Natural killer cell (primary cell): Measurements from ENCODE around the gene ENSA. TPM values are rescaled to one million over a fixed set of nuclear protein-coding genes. Genes with fewer than 3 reads are reported as not detected.

Source experiments
- ATAC-seq, 3 donors: fragments of 150-1000 bp in 2 of 3; fragments of 200-7000 bp in 1 of 3; cut with Tn5 transposase; 1 replicate in 1 of 3; 2 replicates in 2 of 3; pipeline ENCODE4 v1.10.0; 2021; ENCODE audit warnings: mild to moderate bottlenecking in 2 of 3, moderate library complexity in 2 of 3
- DNase-seq, 2 donors: peaks; one replicate each; pipeline versions ENCODE4 v3.0.0 to v3.0.0-alpha.2; 2013 to 2021; ENCODE audit warnings: mixed read lengths in 1 of 2
- H3K27ac ChIP-seq: one replicate; pipeline ENCODE4 v1.5.1; 2013; ENCODE audit warnings: mild to moderate bottlenecking, low read length
- H3K27me3 ChIP-seq: one replicate; pipeline ENCODE4 v1.6.1; 2013; ENCODE audit warnings: low read length; ENCODE audit not compliant: control insufficient read depth, insufficient read depth
- H3K36me3 ChIP-seq: one replicate; pipeline ENCODE4 v1.6.1; 2013; ENCODE audit warnings: low read length; ENCODE audit not compliant: control insufficient read depth, insufficient read depth
- H3K4me1 ChIP-seq: one replicate; pipeline ENCODE4 v1.6.1; 2013; ENCODE audit warnings: low read length; ENCODE audit not compliant: control insufficient read depth, insufficient read depth
- H3K4me3 ChIP-seq: one replicate; pipeline ENCODE4 v1.5.1; 2013; ENCODE audit warnings: low read length
- H3K9me3 ChIP-seq: one replicate; pipeline ENCODE4 v1.6.1; 2013; ENCODE audit warnings: low read length; ENCODE audit not compliant: control insufficient read depth, insufficient read depth
- H3K27ac Mint-ChIP-seq, 2 donors: one replicate each; pipeline ENCODE4 v1.8.0; 2022; ENCODE audit warnings: mild to moderate bottlenecking in 2 of 2, mixed read lengths in 2 of 2, moderate library complexity in 1 of 2
- H3K27me3 Mint-ChIP-seq, 2 donors: one replicate each; pipeline ENCODE4 v1.8.0; 2022; ENCODE audit warnings: low read depth in 2 of 2, mixed read lengths in 2 of 2
- H3K36me3 Mint-ChIP-seq: one replicate; pipeline ENCODE4 v1.8.0; 2022; ENCODE audit warnings: mixed read lengths
- H3K4me1 Mint-ChIP-seq, 2 donors: one replicate each; pipeline ENCODE4 v1.8.0; 2022; ENCODE audit warnings: mixed read lengths in 2 of 2
- H3K4me3 Mint-ChIP-seq: one replicate; pipeline ENCODE4 v1.8.0; 2022; ENCODE audit warnings: mild to moderate bottlenecking, moderate library complexity, mixed read lengths
- H3K9me3 Mint-ChIP-seq, 2 donors: one replicate each; pipeline ENCODE4 v1.8.0; 2022; ENCODE audit warnings: mixed read lengths in 2 of 2
- WGBS: methylation state at CpG from one replicate; pipeline ENCODE4 v1.1.7; 2013; ENCODE audit warnings: missing lambda C conversion rate; ENCODE audit not compliant: insufficient coverage; 5-methylcytosine and 5-hydroxymethylcytosine counted together
- intact Hi-C: fragments of 100-400 bp; cut with micrococcal nuclease; formaldehyde crosslinking; loops from one replicate; pipeline ENCODE4 v1.14.2; 2022
- total RNA-seq, 4 donors: library from RNA; stranded (reverse); fragments of 120-200 nt in 1 of 4; gene quantifications; one replicate each; pipeline versions ENCODE4 v1.2.3 to v1.2.4, GENCODE V29; 2013 to 2022
- TF ChIP-seq, protein P1 (sequence below): fragments of 200-600 bp; IDR thresholded peaks from one replicate; pipeline ENCODE4 v1.8.0; 2022; ENCODE audit warnings: antibody characterized with exemption

ENSA gene
- total RNA-seq, 3 donors from 2014 or later (not counting 1 experiment from before 2014, with no cell fraction given) = 185 to 228 (median 220) TPM

DNA sequence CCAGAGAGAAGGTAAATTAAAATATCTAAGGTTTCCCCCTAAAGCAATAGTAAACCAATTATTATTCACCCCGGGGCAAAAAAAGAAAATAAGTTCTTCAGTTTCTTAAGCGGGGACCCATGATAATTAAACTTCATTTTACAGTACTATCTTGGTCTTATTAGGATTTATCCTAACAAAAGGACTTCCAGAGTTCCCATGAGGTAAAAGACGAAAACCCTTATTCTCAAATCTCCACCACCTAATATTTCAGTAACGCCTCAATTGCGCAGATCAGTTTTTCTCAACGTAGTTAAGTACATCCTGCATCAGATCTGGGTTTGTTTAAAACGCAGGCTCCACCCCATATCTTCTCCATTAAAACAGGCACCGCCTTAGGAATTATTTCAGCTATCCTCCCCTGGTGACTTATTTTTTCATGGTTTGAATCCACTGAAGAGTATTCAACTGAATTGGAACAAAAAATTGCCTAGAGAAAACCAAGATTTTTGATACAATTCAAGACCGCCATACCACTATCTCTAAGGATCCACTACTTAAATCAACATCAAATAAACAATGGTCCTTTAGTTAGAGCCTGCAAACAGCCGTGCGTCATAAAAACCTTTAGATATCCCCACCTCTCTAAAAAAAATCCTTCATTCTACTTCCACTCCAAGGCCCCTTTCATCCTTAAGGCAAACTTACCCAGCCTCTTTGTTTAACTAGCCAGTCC, 51.7 kb downstream of the ENSA start:
- no peaks in the 10 kb centered on the region for H3K27me3 ChIP-seq
- H3K4me3 ChIP-seq = peak overlapping the region; percentile 79
- peaks cover 31% of the 10 kb centered on the region for H3K4me1 ChIP-seq
- no peak for ATAC-seq
- peak overlapping the region; percentile 96 to 99 for H3K27ac Mint-ChIP-seq
- no peaks in the 10 kb centered on the region for H3K9me3 Mint-ChIP-seq
- H3K4me1 Mint-ChIP-seq = peaks cover 60 to 63% of the 10 kb centered on the region in 2 donors
- TF ChIP-seq, protein P1, sequence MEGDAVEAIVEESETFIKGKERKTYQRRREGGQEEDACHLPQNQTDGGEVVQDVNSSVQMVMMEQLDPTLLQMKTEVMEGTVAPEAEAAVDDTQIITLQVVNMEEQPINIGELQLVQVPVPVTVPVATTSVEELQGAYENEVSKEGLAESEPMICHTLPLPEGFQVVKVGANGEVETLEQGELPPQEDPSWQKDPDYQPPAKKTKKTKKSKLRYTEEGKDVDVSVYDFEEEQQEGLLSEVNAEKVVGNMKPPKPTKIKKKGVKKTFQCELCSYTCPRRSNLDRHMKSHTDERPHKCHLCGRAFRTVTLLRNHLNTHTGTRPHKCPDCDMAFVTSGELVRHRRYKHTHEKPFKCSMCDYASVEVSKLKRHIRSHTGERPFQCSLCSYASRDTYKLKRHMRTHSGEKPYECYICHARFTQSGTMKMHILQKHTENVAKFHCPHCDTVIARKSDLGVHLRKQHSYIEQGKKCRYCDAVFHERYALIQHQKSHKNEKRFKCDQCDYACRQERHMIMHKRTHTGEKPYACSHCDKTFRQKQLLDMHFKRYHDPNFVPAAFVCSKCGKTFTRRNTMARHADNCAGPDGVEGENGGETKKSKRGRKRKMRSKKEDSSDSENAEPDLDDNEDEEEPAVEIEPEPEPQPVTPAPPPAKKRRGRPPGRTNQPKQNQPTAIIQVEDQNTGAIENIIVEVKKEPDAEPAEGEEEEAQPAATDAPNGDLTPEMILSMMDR = no peak
- intact Hi-C loops = loop anchor here (2.0 kb wide), 2 partner anchors 43 to 51 kb away; partner anchors contain the start of gene ENSA
- H3K27ac ChIP-seq = peak overlapping the region; percentile 100
- H3K36me3 Mint-ChIP-seq = peaks cover 33% of the 10 kb centered on the region
- peaks cover 58% of the 10 kb centered on the region for H3K36me3 ChIP-seq
- H3K9me3 ChIP-seq = no peaks in the 10 kb centered on the region
- H3K27me3 Mint-ChIP-seq = no peaks in the 10 kb centered on the region
- under 1% methylated on average over 11 of the region's 11 CpGs for WGBS
- H3K4me3 Mint-ChIP-seq = peak overlapping the region; percentile 100
- DNase-seq = peak in 1 of 2 donors; percentile 74

DNA sequence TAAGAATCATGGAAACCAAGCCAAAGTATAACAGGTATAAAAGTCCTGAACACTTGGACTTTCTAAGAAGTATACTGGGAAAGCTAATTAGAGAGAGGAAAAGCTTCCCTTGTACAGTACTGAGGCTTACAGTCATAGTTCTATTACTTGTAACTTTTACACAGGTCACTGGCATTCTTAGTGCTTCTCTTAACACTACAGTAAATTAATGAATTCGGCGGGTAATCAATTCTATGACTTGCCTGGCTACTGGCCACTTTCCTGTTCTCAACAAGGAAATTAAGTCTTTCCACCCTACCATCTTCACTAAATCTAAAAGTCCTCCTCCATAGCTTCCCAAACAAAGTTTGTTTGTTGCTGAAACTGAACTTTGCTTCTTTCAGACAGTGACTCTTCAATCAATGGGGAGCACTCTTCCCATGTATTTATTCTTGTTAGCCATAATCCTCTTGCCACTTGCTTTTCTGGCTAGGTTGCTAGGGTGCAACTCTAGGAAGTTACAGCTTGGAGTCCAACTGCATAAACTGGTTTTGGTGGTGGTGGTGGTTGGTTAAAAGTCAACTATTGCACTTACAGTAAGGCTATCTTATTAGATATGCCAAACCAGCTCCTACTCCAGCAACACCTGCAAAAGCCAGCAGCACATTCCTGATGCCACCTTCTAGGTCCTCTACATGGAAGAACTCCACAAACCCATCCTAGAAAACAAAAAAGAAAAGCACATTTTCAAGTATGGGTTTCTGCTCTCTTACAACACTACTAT, 52.4 kb downstream of the ENSA start:
- TF ChIP-seq, protein P1 = no peak
- Mint-ChIP-seq H3K27me3 (no peaks in the 10 kb centered on the region), H3K36me3 (peaks cover 33% of the 10 kb centered on the region), H3K4me3 (peak overlapping the region; percentile 100), H3K9me3 (no peaks in the 10 kb centered on the region), H3K27ac (peak overlapping the region; percentile 96 to 99), H3K4me1 (peaks cover 60 to 63% of the 10 kb centered on the region in 2 donors)
- Histone ChIP-seq H3K36me3 (peaks cover 62% of the 10 kb centered on the region), H3K27me3 (no peaks in the 10 kb centered on the region), H3K27ac (peak overlapping the region; percentile 100), H3K4me3 (peak overlapping the region; percentile 79), H3K9me3 (no peaks in the 10 kb centered on the region), H3K4me1 (peaks cover 38% of the 10 kb centered on the region)
- 8% methylated on average over 2 of the region's 2 CpGs for WGBS
- intact Hi-C loops = loop anchor here (2.0 kb wide), 1 partner anchor 44 kb away; no protein-coding TSS in a partner anchor
- DNase-seq = peak in 1 of 2 donors; percentile 30
- no peak for ATAC-seq

DNA sequence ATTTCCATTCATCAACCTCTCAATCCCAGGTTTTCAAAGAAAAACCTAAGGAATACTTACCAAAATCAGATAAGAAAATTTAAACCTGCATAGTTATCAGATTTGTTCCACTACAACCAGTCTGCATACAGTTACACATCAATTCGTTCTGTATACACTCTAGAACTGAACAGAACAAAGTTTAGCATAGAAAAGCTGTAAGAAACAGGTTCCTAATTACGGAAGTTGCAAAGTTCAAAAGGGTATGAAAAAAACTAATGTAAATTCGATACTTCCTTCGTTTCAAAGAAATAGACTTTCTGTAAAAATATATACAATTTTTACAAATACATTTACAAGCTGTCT, 53.1 kb downstream of the ENSA start:
- H3K27me3 Mint-ChIP-seq = no peaks in the 10 kb centered on the region
- peaks cover 33% of the 10 kb centered on the region for H3K36me3 Mint-ChIP-seq
- TF ChIP-seq, protein P1 = no peak
- intact Hi-C loops = loop anchor here (2.0 kb wide), 1 partner anchor 44 kb away; no protein-coding TSS in a partner anchor
- DNase-seq = peak in 1 of 2 donors; percentile 16
- Histone ChIP-seq H3K36me3 (peaks cover 63% of the 10 kb centered on the region), H3K4me3 (peak overlapping the region; percentile 79), H3K27ac (peak overlapping the region; percentile 100), H3K27me3 (no peaks in the 10 kb centered on the region), H3K9me3 (no peaks in the 10 kb centered on the region), H3K4me1 (peaks cover 44% of the 10 kb centered on the region)
- peak overlapping the region; percentile 96 to 99 for H3K27ac Mint-ChIP-seq
- 0% methylated on average over 1 of the region's 4 CpGs for WGBS
- H3K9me3 Mint-ChIP-seq = no peaks in the 10 kb centered on the region
- H3K4me1 Mint-ChIP-seq = peaks cover 60 to 63% of the 10 kb centered on the region in 2 donors
- no peak for ATAC-seq
- peak overlapping the region; percentile 100 for H3K4me3 Mint-ChIP-seq
